CD4-positive, alpha-beta T cell (primary cell): Measurements from ENCODE around the gene HSPB6. TPM values are rescaled to one million over a fixed set of nuclear protein-coding genes. Genes with fewer than 3 reads are reported as not detected.
A peak's percentile ranks its signal among the peaks of the same experiment; 100 is the strongest.

Experiments used
- ATAC-seq: fragments of 200-7000 bp; cut with Tn5 transposase; one replicate; pipeline ENCODE4 v1.10.0; 2022; ENCODE audit warnings: mild to moderate bottlenecking; ENCODE audit not compliant: poor library complexity
- CTCF ChIA-PET: fragments of 350-600 bp; sonication (Branson Sonifier 250); formaldehyde crosslinking; loops from one replicate; lab custom pipeline; 2021; ENCODE audit warnings: antibody characterized with exemption, inconsistent platforms; lab: Charles Lee
- POLR2A ChIA-PET: fragments of 350-600 bp; sonication (Branson Sonifier 250); formaldehyde crosslinking; loops from one replicate; lab custom pipeline; 2021; ENCODE audit warnings: antibody characterized with exemption, inconsistent platforms; lab: Charles Lee
- DNase-seq, 14 experiments: peaks; one replicate each; pipeline ENCODE4 v3.0.0-alpha.2; 2013 to 2020; ENCODE audit warnings: mixed read lengths in 2 of 14
- H3K27ac ChIP-seq, 2 donors: one replicate each; pipeline versions ENCODE4 v1.5.1 to v1.7.0; 2013; ENCODE audit warnings: low read length in 2 of 2, low read depth in 1 of 2, mild to moderate bottlenecking in 1 of 2
- H3K27me3 ChIP-seq, 2 experiments: 1 replicate in 1 of 2; 2 replicates in 1 of 2; pipeline versions ENCODE4 v1.6.1 to v1.7.0; 2013; ENCODE audit warnings: low read length in 2 of 2, control low read depth in 1 of 2, mild to moderate bottlenecking in 1 of 2, moderate library complexity in 1 of 2; ENCODE audit not compliant: insufficient read depth in 2 of 2, control insufficient read depth in 1 of 2
- H3K36me3 ChIP-seq: one replicate; pipeline ENCODE4 v1.6.1; 2013; ENCODE audit warnings: low read length, control low read depth; ENCODE audit not compliant: insufficient read depth
- H3K4me1 ChIP-seq: one replicate; pipeline ENCODE4 v1.6.1; 2013; ENCODE audit warnings: low read length, control low read depth; ENCODE audit not compliant: insufficient read depth
- H3K4me3 ChIP-seq: one replicate; pipeline ENCODE4 v1.5.1; 2013; ENCODE audit warnings: mild to moderate bottlenecking, low read length, moderate library complexity
- H3K9me3 ChIP-seq, 2 experiments: 1 replicate in 1 of 2; 2 replicates in 1 of 2; pipeline versions ENCODE4 v1.6.1 to v1.7.0; 2013; ENCODE audit warnings: low read length in 2 of 2, mild to moderate bottlenecking in 2 of 2, control low read depth in 1 of 2, moderate library complexity in 1 of 2; ENCODE audit not compliant: control insufficient read depth in 1 of 2, insufficient read depth in 1 of 2
- H3K27ac Mint-ChIP-seq: one replicate; pipeline ENCODE4 v1.8.0; 2020; ENCODE audit warnings: mixed read lengths
- H3K27me3 Mint-ChIP-seq: one replicate; pipeline ENCODE4 v1.8.0; 2021; ENCODE audit warnings: mixed read lengths
- H3K36me3 Mint-ChIP-seq: one replicate; pipeline ENCODE4 v1.8.0; 2021; ENCODE audit warnings: low read depth, mixed read lengths
- H3K4me1 Mint-ChIP-seq: one replicate; pipeline ENCODE4 v1.8.0; 2021; ENCODE audit warnings: low read depth, mixed read lengths
- H3K4me3 Mint-ChIP-seq: one replicate; pipeline ENCODE4 v1.8.0; 2020; ENCODE audit warnings: mild to moderate bottlenecking, mixed read lengths
- H3K9me3 Mint-ChIP-seq: one replicate; pipeline ENCODE4 v1.8.0; 2020; ENCODE audit warnings: mixed read lengths
- intact Hi-C, 2 experiments: fragments of 100-400 bp; cut with DNase I in 1 of 2; cut with micrococcal nuclease in 1 of 2; formaldehyde crosslinking; loops; one replicate each; pipeline versions ENCODE4 v1.15.1 to v1.9.0; 2023 to 2025; cut with DNase I, micrococcal nuclease
- total RNA-seq, 174 experiments: library from RNA in 2 of 174; stranded (reverse) in 2 of 174; gene quantifications; one replicate each; pipeline ENCODE4 v1.2.3 and lab custom pipeline; 2021 to 2026
- TF ChIP-seq, protein P1 (sequence below): fragments of 200-600 bp; IDR thresholded peaks from one replicate; pipeline ENCODE4 v1.8.0; 2022; ENCODE audit warnings: antibody characterized with exemption, mild to moderate bottlenecking

HSPB6 gene
- total RNA-seq, 2 experiments from 2014 or later: not detected

DNA sequence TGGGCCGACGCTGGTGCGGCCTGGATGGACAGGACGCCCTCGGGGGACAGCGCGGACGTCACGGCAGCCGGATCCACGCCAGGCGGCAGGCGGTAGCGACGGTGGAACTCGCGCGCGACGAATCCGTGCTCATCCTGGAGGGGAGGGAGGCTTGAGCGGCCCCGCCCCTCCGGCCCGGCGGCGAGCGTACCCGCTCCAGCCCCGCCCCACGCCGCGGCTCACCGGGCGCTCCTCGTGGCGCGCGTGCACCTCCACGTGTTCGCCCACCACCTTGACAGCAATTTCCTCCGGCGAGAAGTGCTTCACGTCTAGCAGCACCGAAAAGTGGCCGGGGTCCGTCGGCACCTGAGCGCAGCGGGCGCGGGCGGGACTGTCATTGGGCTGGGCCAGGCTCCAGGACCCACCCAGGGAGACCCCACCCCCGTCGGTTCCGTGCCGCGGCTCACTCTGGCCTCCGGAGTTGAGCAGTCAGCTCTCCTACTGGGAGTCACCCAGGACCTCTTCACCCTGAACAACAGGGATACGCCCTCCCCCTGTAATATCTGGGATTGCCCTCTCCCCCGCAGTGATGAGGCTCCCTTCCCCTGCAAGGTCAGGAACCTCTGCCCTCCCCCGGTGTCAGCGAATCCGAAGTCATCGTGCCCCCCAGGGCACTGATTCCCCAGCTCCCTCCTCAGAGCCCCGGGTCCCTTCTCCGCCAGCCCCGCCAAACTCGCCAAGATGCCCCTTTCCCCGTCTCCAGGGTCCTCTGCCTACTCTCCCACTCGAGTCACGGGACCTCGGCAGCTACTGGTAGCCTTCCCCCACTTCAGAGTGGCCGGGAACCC is 1.1 kb downstream of the HSPB6 start:
- peak; percentile 5 for ATAC-seq
- Mint-ChIP-seq H3K4me1 (peaks cover 41% of the 10 kb centered on the region), H3K27me3 (peaks cover 15% of the 10 kb centered on the region), H3K9me3 (no peaks in the 10 kb centered on the region), H3K4me3 (peak overlapping the region; percentile 68), H3K36me3 (peaks cover 35% of the 10 kb centered on the region), H3K27ac (no peak overlapping the region)
- Histone ChIP-seq H3K27me3 (peaks cover 0 to 2% of the 10 kb centered on the region in 2 experiments), H3K4me1 (peaks cover 43% of the 10 kb centered on the region), H3K27ac (no peak overlapping the region), H3K4me3 (no peak overlapping the region), H3K36me3 (peaks cover 35% of the 10 kb centered on the region), H3K9me3 (no peaks in the 10 kb centered on the region)
- peak; percentile 31 to 85 (median 56) for DNase-seq
- ChIA-PET POLR2A (interaction anchor here (1.0 kb wide), 1 partner anchor 11 kb away, joined by 3 read pairs; no protein-coding TSS in a partner anchor), CTCF (no interaction called here)
- intact Hi-C loops: loop anchor here (5.0 to 10.0 kb wide), 5 partner anchors 38 to 929 kb away; partner anchors contain the start of genes COX6B1 (in 1 of the 2), ETV2 (in 1 of the 2), KMT2B (in 1 of the 2) and ZNF567 (in 1 of the 2)
- TF ChIP-seq, protein P1, sequence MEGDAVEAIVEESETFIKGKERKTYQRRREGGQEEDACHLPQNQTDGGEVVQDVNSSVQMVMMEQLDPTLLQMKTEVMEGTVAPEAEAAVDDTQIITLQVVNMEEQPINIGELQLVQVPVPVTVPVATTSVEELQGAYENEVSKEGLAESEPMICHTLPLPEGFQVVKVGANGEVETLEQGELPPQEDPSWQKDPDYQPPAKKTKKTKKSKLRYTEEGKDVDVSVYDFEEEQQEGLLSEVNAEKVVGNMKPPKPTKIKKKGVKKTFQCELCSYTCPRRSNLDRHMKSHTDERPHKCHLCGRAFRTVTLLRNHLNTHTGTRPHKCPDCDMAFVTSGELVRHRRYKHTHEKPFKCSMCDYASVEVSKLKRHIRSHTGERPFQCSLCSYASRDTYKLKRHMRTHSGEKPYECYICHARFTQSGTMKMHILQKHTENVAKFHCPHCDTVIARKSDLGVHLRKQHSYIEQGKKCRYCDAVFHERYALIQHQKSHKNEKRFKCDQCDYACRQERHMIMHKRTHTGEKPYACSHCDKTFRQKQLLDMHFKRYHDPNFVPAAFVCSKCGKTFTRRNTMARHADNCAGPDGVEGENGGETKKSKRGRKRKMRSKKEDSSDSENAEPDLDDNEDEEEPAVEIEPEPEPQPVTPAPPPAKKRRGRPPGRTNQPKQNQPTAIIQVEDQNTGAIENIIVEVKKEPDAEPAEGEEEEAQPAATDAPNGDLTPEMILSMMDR: no peak

DNA sequence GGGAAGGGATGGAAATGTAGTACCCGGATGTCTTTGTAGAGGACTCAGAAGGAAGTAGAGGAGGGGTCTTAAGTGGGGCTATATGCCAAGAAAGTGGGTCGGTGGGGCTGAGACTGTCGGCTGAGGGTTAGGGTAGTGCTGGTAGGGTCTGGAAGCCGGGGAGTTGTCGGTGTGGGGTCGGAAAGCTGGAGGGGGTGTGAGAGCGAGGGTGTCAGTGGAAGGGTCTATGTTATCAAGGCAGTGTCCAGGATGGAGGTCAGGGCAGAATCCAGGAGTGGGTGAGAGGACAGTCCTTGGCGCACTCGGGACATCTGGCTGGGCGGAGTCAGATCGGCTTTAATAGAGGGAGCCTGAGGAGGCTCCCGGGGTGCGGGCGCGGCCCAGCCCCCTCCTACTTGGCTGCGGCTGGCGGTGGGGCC is 1.7 kb downstream of the HSPB6 start:
- Mint-ChIP-seq H3K27ac (no peak overlapping the region), H3K4me3 (peak overlapping the region; percentile 80)
- POLR2A ChIA-PET: interaction anchor here (1.0 kb wide), 1 partner anchor 11 kb away, joined by 3 read pairs; no protein-coding TSS in a partner anchor

More for the DNA sequence above, 1.7 kb downstream of the HSPB6 start:
- Histone ChIP-seq H3K4me1 (peaks cover 45% of the 10 kb centered on the region), H3K4me3 (no peak overlapping the region), H3K27me3 (peaks cover 0 to 2% of the 10 kb centered on the region in 2 experiments), H3K9me3 (no peaks in the 10 kb centered on the region), H3K36me3 (peaks cover 31% of the 10 kb centered on the region), H3K27ac (no peak overlapping the region)
- Mint-ChIP-seq H3K9me3 (no peaks in the 10 kb centered on the region), H3K27me3 (peaks cover 15% of the 10 kb centered on the region), H3K36me3 (peaks cover 34% of the 10 kb centered on the region), H3K4me1 (peaks cover 41% of the 10 kb centered on the region)
- CTCF ChIA-PET: no interaction called here
- TF ChIP-seq, protein P1: no peak
- ATAC-seq (no peak), DNase-seq (no peak)
- intact Hi-C loops: loop anchor here (5.0 to 10.0 kb wide), 5 partner anchors 38 to 930 kb away; partner anchors contain the start of genes COX6B1 (in 1 of the 2), ETV2 (in 1 of the 2), KMT2B (in 1 of the 2) and ZNF567 (in 1 of the 2)
